Stomach (tissue), 4 donors: Measurements from ENCODE around the gene BPIFB1.

Experiments used
- POLR2A ChIP-seq, 4 donors: fragments of 450-650 bp; IDR thresholded peaks; one replicate each; pipeline ENCODE4 v1.6.1; 2016; ENCODE audit warnings: antibody characterized with exemption in 4 of 4, control low read depth in 2 of 4, mild to moderate bottlenecking in 1 of 4, moderate library complexity in 1 of 4
- TF ChIP-seq, protein P1 (sequence below), 7 experiments: fragments of 450-650 bp in 4 of 7; fragments of 200-600 bp in 3 of 7; sonication (generic) in 3 of 7; IDR thresholded peaks; one replicate each; pipeline ENCODE4 v1.5.1; 2016 to 2019; ENCODE audit warnings: antibody characterized with exemption in 7 of 7, control low read depth in 2 of 7, mild to moderate bottlenecking in 1 of 7

DNA sequence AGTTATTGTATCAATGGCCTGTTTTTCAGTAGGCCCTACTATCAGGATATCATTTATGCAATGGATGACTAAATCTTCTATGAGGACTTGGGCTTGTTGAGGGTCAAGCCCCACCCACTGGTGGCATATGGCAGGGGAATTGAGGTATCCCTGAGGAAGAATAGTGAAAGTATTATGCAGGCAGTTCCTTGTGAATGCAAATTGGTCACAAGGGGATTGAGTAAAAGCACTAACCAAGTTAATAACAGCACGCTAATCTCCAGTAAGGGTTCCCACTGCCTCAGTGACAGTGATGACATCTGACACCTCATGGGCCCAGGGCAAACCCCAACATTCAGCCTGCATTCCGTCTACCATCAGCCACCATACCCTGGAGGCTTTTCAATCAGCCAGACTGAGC, 32.3 kb upstream of the BPIFB1 start:
- TF ChIP-seq, protein P1, sequence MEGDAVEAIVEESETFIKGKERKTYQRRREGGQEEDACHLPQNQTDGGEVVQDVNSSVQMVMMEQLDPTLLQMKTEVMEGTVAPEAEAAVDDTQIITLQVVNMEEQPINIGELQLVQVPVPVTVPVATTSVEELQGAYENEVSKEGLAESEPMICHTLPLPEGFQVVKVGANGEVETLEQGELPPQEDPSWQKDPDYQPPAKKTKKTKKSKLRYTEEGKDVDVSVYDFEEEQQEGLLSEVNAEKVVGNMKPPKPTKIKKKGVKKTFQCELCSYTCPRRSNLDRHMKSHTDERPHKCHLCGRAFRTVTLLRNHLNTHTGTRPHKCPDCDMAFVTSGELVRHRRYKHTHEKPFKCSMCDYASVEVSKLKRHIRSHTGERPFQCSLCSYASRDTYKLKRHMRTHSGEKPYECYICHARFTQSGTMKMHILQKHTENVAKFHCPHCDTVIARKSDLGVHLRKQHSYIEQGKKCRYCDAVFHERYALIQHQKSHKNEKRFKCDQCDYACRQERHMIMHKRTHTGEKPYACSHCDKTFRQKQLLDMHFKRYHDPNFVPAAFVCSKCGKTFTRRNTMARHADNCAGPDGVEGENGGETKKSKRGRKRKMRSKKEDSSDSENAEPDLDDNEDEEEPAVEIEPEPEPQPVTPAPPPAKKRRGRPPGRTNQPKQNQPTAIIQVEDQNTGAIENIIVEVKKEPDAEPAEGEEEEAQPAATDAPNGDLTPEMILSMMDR (IDR thresholded peaks at IDR 0.05) = no peak
- TF ChIP-seq POLR2A (IDR thresholded peaks at IDR 0.05) = no peak
